Activated naive CD8-positive, alpha-beta T cell treated with anti-CD3 and anti-CD28 coated beads, Interleukin-2, amount 50 U/mL, for 24 hours (primary cell): ENCODE data around the gene PSME3.

Experiments
- ATAC-seq: fragments of 150-1000 bp; cut with Tn5 transposase; one replicate; pipeline ENCODE4 v1.10.0; 2021
- DNase-seq: peaks from one replicate; pipeline ENCODE4 v3.0.0; 2021
- H3K27ac Mint-ChIP-seq: one replicate; pipeline ENCODE4 v1.8.0; 2021; ENCODE audit warnings: mild to moderate bottlenecking, mixed read lengths
- H3K27me3 Mint-ChIP-seq: one replicate; pipeline ENCODE4 v1.8.0; 2021; ENCODE audit warnings: mixed read lengths
- H3K36me3 Mint-ChIP-seq: one replicate; pipeline ENCODE4 v1.8.0; 2021; ENCODE audit warnings: low read depth, mixed read lengths
- H3K4me1 Mint-ChIP-seq: one replicate; pipeline ENCODE4 v1.8.0; 2021; ENCODE audit warnings: mixed read lengths
- H3K4me3 Mint-ChIP-seq: one replicate; pipeline ENCODE4 v1.8.0; 2021; ENCODE audit warnings: mild to moderate bottlenecking, moderate library complexity, mixed read lengths
- H3K9me3 Mint-ChIP-seq: one replicate; pipeline ENCODE4 v1.8.0; 2021; ENCODE audit warnings: mixed read lengths

Gene PSME3

GRCh38 chr17:42889809-42890208 lies 56.6 kb downstream of the PSME3 start:
- Mint-ChIP-seq H3K4me1 (no peaks in the 10 kb centered on the region), H3K4me3 (no peak overlapping the region), H3K36me3 (no peaks in the 10 kb centered on the region), H3K27ac (no peak overlapping the region), H3K9me3 (no peaks in the 10 kb centered on the region), H3K27me3 (peaks cover 9% of the 10 kb centered on the region)
- DNase-seq (no peak), ATAC-seq (no peak)

GRCh38 chr17:42891539-42892152 lies 58.4 kb downstream of the PSME3 start:
- Mint-ChIP-seq H3K4me1 (no peaks in the 10 kb centered on the region), H3K4me3 (no peak overlapping the region), H3K9me3 (no peaks in the 10 kb centered on the region), H3K36me3 (no peaks in the 10 kb centered on the region), H3K27ac (no peak overlapping the region), H3K27me3 (peaks cover 6% of the 10 kb centered on the region)
- no peak for DNase-seq
- no peak for ATAC-seq

DNA sequence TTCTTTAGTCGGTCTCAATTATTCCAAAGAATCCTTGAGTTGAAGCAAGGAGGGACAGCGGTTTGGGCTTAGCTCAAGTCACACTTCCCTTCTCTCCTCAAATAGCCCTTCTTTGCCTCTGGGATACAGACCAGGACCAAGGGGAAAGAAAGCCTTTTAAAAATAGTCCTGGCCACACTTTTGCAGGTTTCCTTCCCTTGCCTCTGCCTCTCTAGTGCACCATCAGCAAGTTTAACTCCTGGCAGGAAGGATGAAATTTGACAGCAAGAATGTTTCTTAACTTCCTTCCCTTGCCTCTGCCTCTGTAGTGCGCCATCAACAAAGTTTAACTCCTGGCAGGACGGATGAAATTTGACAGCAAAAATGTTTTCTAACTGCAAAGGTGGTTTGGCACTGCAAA lies 60.2 kb downstream of the PSME3 start:
- Mint-ChIP-seq H3K4me1 (no peaks in the 10 kb centered on the region), H3K27ac (no peak overlapping the region), H3K36me3 (no peaks in the 10 kb centered on the region), H3K9me3 (no peaks in the 10 kb centered on the region), H3K4me3 (no peak overlapping the region), H3K27me3 (peaks cover 6% of the 10 kb centered on the region)
- ATAC-seq (no peak), DNase-seq (no peak)
